ENCODE results near the gene NFKB2. TPM values are rescaled to one million over a fixed set of nuclear protein-coding genes. Genes with fewer than 3 reads are reported as not detected.

NFKB2 gene
- total RNA-seq, 4 donors from 2014 or later: 13.7 to 54.4 (median 28.8) TPM

- no peak for DNase-seq (ENCODE audit: low spot score)
- TF ChIP-seq CTCF (IDR thresholded peaks at IDR 0.05): no peak
- ATAC-seq (ENCODE audit: low FRiP score): peak; percentile 22
These were observed 55.8 kb downstream of the NFKB2 start, which contains the start of gene C10orf95 for GRCh38 chr10:102451105-102451969. Gene C10orf95, minus strand, starts transcription at chr10:102451543. Its CDS starts 450 bp downstream, at chr10:102451093.

Small RNA genes lying within 50 kb of the gene (small RNA-seq; reads per million reads assigned to genes)
- 11,748 reads per million, percentile 100 among the genes with 10 or more reads in this experiment for gene MIR146B

Other genes with a start within 250 kb of the NFKB2 start
- 100 to 1,000 TPM in 2 of 4 donors, 10 to 100 TPM in 2; 35.3 to 229 (median 81.7) TPM for gene NOLC1, start 243.3 kb upstream of the NFKB2 start, total RNA-seq
- gene ELOVL3, start 169.4 kb upstream of the NFKB2 start, total RNA-seq: 1 to 10 TPM in 3 of 4 donors, under 1 TPM in 1; 0.72 to 4.6 (median 2.1) TPM
- gene PITX3, start 154.2 kb upstream of the NFKB2 start, total RNA-seq: under 1 TPM in 2 of 4 donors, not detected in 2; 0.36 to 0.37 TPM
- 10 to 100 TPM; 28.1 to 34.9 (median 31.6) TPM for gene GBF1, start 150.2 kb upstream of the NFKB2 start, total RNA-seq
- 1 to 10 TPM in 2 of 4 donors, under 1 TPM in 1, not detected in 1; 0.44 to 1.6 (median 1.1) TPM for gene PSD, start 23.1 kb downstream of the NFKB2 start, total RNA-seq
- gene FBXL15, start 25.1 kb downstream of the NFKB2 start, total RNA-seq: 10 to 100 TPM; 11.7 to 16.8 (median 15.0) TPM
- 10 to 100 TPM; 41.1 to 51.6 (median 47.2) TPM for gene CUEDC2, start 36.9 kb downstream of the NFKB2 start, total RNA-seq
- gene C10orf95, start 55.8 kb downstream of the NFKB2 start, total RNA-seq: under 1 TPM in 1 of 4 donors, not detected in 3; 0.84 TPM
- gene ACTR1A, start 107.0 kb downstream of the NFKB2 start, total RNA-seq: 100 to 1,000 TPM in 3 of 4 donors, 10 to 100 TPM in 1; 81.8 to 117 (median 113) TPM
- gene SUFU, start 108.3 kb downstream of the NFKB2 start, total RNA-seq: 10 to 100 TPM in 1 of 4 donors, 1 to 10 TPM in 3; 3.7 to 10.1 (median 7.1) TPM
- 100 to 1,000 TPM in 3 of 4 donors, 10 to 100 TPM in 1; 58.2 to 121 (median 103) TPM for gene TRIM8, start 248.8 kb downstream of the NFKB2 start, total RNA-seq